ENCODE data around the gene AZI2.
A peak's percentile ranks its signal among the peaks of the same experiment; 100 is the strongest.

AZI2 gene

GRCh38 chr3:28348629-28349468 is at the start of gene AZI2, which contains the start of gene ZCWPW2:
TSS of gene AZI2 (minus strand) at chr3:28348824. CDS start at chr3:28340617, 8,207 bp downstream.
TSS of gene ZCWPW2 (plus strand) at chr3:28348721. CDS start at chr3:28413069, 64,348 bp downstream.
- no peak for DNase-seq (ENCODE audit: low read depth, low spot score)
- peak within 1 kb of the TSS; percentile 79 for H3K27ac ChIP-seq
- H3K9ac ChIP-seq (ENCODE audit: insufficient read length) = peak within 1 kb of the TSS; percentile 86
- H3K9me3 ChIP-seq (ENCODE audit: low read depth, low read length) = no peaks in the 10 kb centered on the region
- no peaks in the 10 kb centered on the region for H3K36me3 ChIP-seq (ENCODE audit: insufficient read depth, low read length)
- peak; percentile 68 for TF ChIP-seq POLR2AphosphoS5 (IDR thresholded peaks at IDR 0.05; ENCODE audit: borderline replicate concordance, low read depth, low read length)
- no peak for TF ChIP-seq EZH2 (IDR thresholded peaks at IDR 0.05)
- H3K4me3 ChIP-seq = peak within 1 kb of the TSS; percentile 84

DNA sequence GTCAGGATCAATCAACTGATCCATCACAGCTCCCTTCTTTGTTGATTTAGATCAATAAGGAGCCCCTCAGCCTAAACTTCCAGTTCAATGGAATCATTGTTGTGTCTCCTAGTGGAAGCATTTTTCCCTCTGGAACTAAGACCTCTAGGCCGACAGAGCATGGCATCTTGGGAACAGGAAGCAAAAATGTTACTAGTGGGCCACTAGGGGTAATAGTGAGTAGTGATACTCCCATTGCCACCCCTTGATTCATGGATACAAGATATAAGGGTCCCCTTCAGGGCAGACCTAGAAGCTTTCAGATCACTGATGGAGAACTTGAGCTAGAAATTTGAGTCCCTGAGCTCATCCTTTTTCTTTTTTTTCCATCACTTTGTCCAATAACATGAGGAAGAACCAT is 40.4 kb upstream of the AZI2 start:
- TF ChIP-seq POLR2AphosphoS5 (IDR thresholded peaks at IDR 0.05; ENCODE audit: borderline replicate concordance, low read depth, low read length) (no peak), EZH2 (IDR thresholded peaks at IDR 0.05) (no peak), FOXP2 (optimal IDR thresholded peaks at IDR 0.05; ENCODE audit: control extremely low read depth, extremely low read length, insufficient read depth) (no peak)

DNA sequence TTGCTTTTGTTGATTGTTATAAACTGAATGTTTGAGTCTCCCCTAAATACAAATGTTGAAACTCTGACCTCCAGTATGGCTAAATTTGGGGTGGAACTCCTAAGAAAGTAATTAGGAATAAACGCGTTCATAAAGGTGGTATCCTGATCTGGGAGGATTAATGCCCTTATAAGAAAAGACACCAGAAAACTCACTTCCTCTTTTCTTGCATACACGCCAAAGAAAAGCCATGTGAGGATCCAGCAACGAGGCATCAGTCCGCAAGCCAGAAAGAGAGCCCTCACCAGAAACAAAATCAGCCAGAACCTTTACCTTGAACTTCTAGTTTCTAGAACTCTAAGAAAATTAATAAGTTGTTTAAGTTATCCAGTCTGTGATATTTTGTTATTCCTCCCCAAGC is 37.4 kb upstream of the AZI2 start:
- Histone ChIP-seq H3K36me3 (ENCODE audit: insufficient read depth, low read length) (no peaks in the 10 kb centered on the region), H3K4me3 (no peak overlapping the region), H3K9me3 (ENCODE audit: low read depth, low read length) (no peaks in the 10 kb centered on the region), H3K9ac (ENCODE audit: insufficient read length) (no peak overlapping the region), H3K27ac (no peak overlapping the region)
- no peak for DNase-seq (ENCODE audit: low read depth, low spot score)
- TF ChIP-seq FOXP2 (optimal IDR thresholded peaks at IDR 0.05; ENCODE audit: control extremely low read depth, extremely low read length, insufficient read depth) (no peak), EZH2 (IDR thresholded peaks at IDR 0.05) (no peak), POLR2AphosphoS5 (IDR thresholded peaks at IDR 0.05; ENCODE audit: borderline replicate concordance, low read depth, low read length) (no peak)

More for the DNA sequence above, 40.4 kb upstream of the AZI2 start:
- Histone ChIP-seq H3K4me3 (no peak overlapping the region), H3K27ac (no peak overlapping the region), H3K9me3 (ENCODE audit: low read depth, low read length) (no peaks in the 10 kb centered on the region), H3K36me3 (ENCODE audit: insufficient read depth, low read length) (no peaks in the 10 kb centered on the region), H3K9ac (ENCODE audit: insufficient read length) (no peak overlapping the region)
- no peak for DNase-seq (ENCODE audit: low read depth, low spot score)

DNA sequence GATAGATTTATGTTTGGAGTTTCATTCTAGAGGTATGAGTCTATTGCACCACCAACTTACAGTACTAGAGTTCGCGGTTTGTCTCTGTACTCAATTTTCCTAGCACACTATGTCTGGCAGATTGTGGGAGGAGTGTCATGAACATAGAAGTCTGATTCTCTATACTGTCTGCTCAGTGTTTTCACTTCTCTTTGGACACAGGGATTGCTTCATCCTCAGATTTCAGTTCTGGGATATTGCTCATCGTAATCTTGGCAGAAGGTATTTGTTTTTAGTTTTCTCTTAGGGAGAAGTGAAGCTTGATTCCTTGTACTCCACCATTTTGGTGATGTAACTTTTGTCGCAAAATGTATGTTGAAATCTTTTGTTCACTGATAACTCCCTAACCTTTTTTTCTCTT is 27.8 kb upstream of the AZI2 start:
- Histone ChIP-seq H3K27ac (no peak overlapping the region), H3K36me3 (ENCODE audit: insufficient read depth, low read length) (no peaks in the 10 kb centered on the region), H3K9ac (ENCODE audit: insufficient read length) (no peak overlapping the region), H3K9me3 (ENCODE audit: low read depth, low read length) (no peaks in the 10 kb centered on the region), H3K4me3 (no peak overlapping the region)
- no peak for DNase-seq (ENCODE audit: low read depth, low spot score)
- TF ChIP-seq EZH2 (IDR thresholded peaks at IDR 0.05) (no peak), POLR2AphosphoS5 (IDR thresholded peaks at IDR 0.05; ENCODE audit: borderline replicate concordance, low read depth, low read length) (no peak), FOXP2 (optimal IDR thresholded peaks at IDR 0.05; ENCODE audit: control extremely low read depth, extremely low read length, insufficient read depth) (no peak)

- Histone ChIP-seq H3K9ac (ENCODE audit: insufficient read length) (peak overlapping the region; percentile 86), H3K27ac (peak overlapping the region; percentile 79; the same call in 1 of the 2 replicates), H3K9me3 (ENCODE audit: low read depth, low read length) (no peaks in the 10 kb centered on the region), H3K36me3 (ENCODE audit: insufficient read depth, low read length) (no peaks in the 10 kb centered on the region), H3K4me3 (peak overlapping the region; percentile 84)
- no peak for DNase-seq (ENCODE audit: low read depth, low spot score)
- no peak for TF ChIP-seq EZH2 (IDR thresholded peaks at IDR 0.05)
- TF ChIP-seq FOXP2 (optimal IDR thresholded peaks at IDR 0.05; ENCODE audit: control extremely low read depth, extremely low read length, insufficient read depth) = no peak
- TF ChIP-seq POLR2AphosphoS5 (IDR thresholded peaks at IDR 0.05; ENCODE audit: borderline replicate concordance, low read depth, low read length) = no peak
Measured at GRCh38 chr3:28349469-28350000, 911 bp upstream of the AZI2 start.

- TF ChIP-seq EZH2 (IDR thresholded peaks at IDR 0.05) = no peak
- TF ChIP-seq FOXP2 (optimal IDR thresholded peaks at IDR 0.05; ENCODE audit: control extremely low read depth, extremely low read length, insufficient read depth) = no peak
- TF ChIP-seq POLR2AphosphoS5 (IDR thresholded peaks at IDR 0.05; ENCODE audit: borderline replicate concordance, low read depth, low read length) = no peak
- DNase-seq (ENCODE audit: low read depth, low spot score) = no peak
- H3K9ac ChIP-seq (ENCODE audit: insufficient read length) = peak overlapping the region; percentile 86
- peak overlapping the region; percentile 84 for H3K4me3 ChIP-seq
- H3K36me3 ChIP-seq (ENCODE audit: insufficient read depth, low read length) = no peaks in the 10 kb centered on the region
- H3K27ac ChIP-seq = peak overlapping the region; percentile 79; the same call in 1 of the 2 replicates
- H3K9me3 ChIP-seq (ENCODE audit: low read depth, low read length) = no peaks in the 10 kb centered on the region
Measured at GRCh38 chr3:28348265-28348628, 377 bp downstream of the AZI2 start.

DNA sequence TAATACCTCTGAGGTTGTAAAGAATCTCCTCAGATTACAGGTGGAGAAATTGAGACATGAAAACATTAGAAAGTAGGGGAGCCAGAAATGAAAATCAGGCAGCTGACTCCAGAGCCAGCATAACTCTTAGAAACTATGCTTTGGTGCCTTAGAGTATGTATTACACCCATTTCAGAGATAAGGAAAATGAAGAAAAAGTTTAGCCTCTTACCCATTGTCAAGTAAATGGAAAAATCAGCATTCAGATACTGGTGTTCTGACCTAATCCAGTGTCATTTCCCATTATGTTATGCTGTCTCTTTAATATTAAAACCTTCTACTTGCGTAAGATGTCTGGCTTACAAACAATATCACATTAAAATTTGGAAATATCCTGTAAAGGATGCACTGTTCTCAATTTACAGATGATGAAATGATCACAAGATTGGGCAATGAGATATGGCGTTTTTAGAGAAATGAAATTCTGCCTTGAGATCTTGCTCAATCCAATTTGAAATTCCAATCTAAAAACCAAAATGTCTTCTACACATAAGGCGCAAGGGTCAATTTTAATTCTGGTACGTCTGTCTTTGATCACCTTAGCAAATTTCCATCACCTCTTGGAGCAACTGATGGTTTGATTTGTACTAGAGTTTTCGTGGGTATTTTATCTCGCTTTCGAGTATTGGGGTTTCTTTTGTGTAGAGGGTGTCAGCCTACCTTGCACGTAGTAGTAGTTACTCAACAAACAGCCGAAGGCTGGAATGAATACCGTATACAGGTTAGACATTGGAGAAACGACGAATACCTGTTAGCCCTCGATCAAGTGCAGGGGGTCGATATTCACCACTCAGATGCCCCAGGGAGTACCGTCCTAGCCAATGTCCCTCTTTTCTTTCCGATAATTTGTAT is 1.0 kb downstream of the AZI2 start:
- Histone ChIP-seq H3K9ac (ENCODE audit: insufficient read length) (peak overlapping the region; percentile 86), H3K36me3 (ENCODE audit: insufficient read depth, low read length) (no peaks in the 10 kb centered on the region), H3K9me3 (ENCODE audit: low read depth, low read length) (no peaks in the 10 kb centered on the region), H3K27ac (no peak overlapping the region), H3K4me3 (peak overlapping the region; percentile 84)
- DNase-seq (ENCODE audit: low read depth, low spot score) = no peak
- TF ChIP-seq FOXP2 (optimal IDR thresholded peaks at IDR 0.05; ENCODE audit: control extremely low read depth, extremely low read length, insufficient read depth) (no peak), EZH2 (IDR thresholded peaks at IDR 0.05) (no peak), POLR2AphosphoS5 (IDR thresholded peaks at IDR 0.05; ENCODE audit: borderline replicate concordance, low read depth, low read length) (no peak)

DNA sequence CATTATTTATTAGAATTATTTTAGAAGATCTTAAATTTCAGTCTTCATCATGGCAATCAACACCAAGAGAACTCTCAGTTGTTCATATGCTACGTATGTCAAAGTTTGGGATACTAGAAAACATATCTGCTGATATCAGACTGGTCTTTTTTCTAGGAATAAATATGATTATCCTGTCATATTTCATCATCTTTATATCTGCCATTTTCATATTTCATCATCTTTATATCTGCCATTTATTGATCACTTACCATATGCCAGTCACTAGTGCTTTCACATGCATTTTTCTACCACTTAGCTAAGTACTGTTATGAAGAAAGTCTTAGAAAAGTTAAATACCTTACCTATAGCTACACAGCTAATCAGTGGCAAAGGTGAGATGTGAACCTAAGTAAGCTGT is 2.9 kb downstream of the AZI2 start:
- no peak overlapping the region for H3K27ac ChIP-seq
- H3K9me3 ChIP-seq (ENCODE audit: low read depth, low read length) = no peaks in the 10 kb centered on the region
- H3K36me3 ChIP-seq (ENCODE audit: insufficient read depth, low read length) = no peaks in the 10 kb centered on the region
- DNase-seq (ENCODE audit: low read depth, low spot score) = no peak
- no peak overlapping the region for H3K9ac ChIP-seq (ENCODE audit: insufficient read length)
- TF ChIP-seq EZH2 (IDR thresholded peaks at IDR 0.05) = no peak
- no peak overlapping the region for H3K4me3 ChIP-seq

All from SK-N-MC (cell line).